Testis (tissue), 3 donors: ENCODE measurements around the gene STAC2. TPM values are rescaled to one million over a fixed set of nuclear protein-coding genes. Genes with fewer than 3 reads are reported as not detected.

ENCODE experiments used
- DNase-seq: peaks from one replicate; pipeline ENCODE4 v3.0.0-alpha.2; 2019
- H3K27ac ChIP-seq, 2 donors: fragments of 200-600 bp; sonication (generic); one replicate each; pipeline ENCODE4 v1.5.1; 2019
- H3K27me3 ChIP-seq: fragments of 200-600 bp; sonication (generic); one replicate; pipeline ENCODE4 v1.5.1; 2019
- H3K36me3 ChIP-seq: fragments of 200-600 bp; sonication (generic); one replicate; pipeline ENCODE4 v1.5.1; 2017; ENCODE audit warnings: low read depth; ENCODE audit errors: missing control alignments
- H3K4me1 ChIP-seq: fragments of 200-600 bp; sonication (generic); one replicate; pipeline ENCODE4 v1.5.1; 2019
- H3K4me3 ChIP-seq, 2 donors: fragments of 200-600 bp; sonication (generic); one replicate each; pipeline ENCODE4 v1.5.1; 2017 to 2019
- H3K9me3 ChIP-seq: fragments of 200-600 bp; sonication (generic); one replicate; pipeline ENCODE4 v1.5.1; 2017
- POLR2A ChIP-seq: fragments of 450-650 bp; IDR thresholded peaks from one replicate; pipeline ENCODE4 v1.6.1; 2017; ENCODE audit warnings: antibody characterized with exemption, mild to moderate bottlenecking, moderate library complexity
- WGBS, 2 donors: methylation state at CpG; one replicate each; pipeline ENCODE4 v1.1.5; 2018; 5-methylcytosine and 5-hydroxymethylcytosine counted together
- intact Hi-C: fragments of 100-400 bp; cut with DNase I; formaldehyde crosslinking; loops from one replicate; pipeline ENCODE4 v1.15.1; 2023; ENCODE audit warnings: low total_unique reads
- polyA plus RNA-seq: library from polyadenylated mRNA; stranded (reverse); fragments of 350-450 nt; fragmentation: Illumina TruSeq; extraction: RNeasy Lipid Tissue Mini Kit (QIAGEN cat#74804); gene quantifications from one replicate; pipeline ENCODE4 v1.2.3, GENCODE V29; 2014; ENCODE audit warnings: low read depth, low replicate concordance; ENCODE audit not compliant: insufficient read depth
- total RNA-seq, 2 donors: library from RNA; depleted of rRNA; stranded (reverse); fragments of >200 nt; gene quantifications; one replicate each; pipeline ENCODE4 v1.2.3, GENCODE V29; 2016
- TF ChIP-seq, protein P1 (sequence below), 3 experiments: fragments of 450-650 bp in 2 of 3; fragments of 200-600 bp in 1 of 3; sonication (generic) in 1 of 3; IDR thresholded peaks; one replicate each; pipeline ENCODE4 v1.5.1; 2016 to 2019; ENCODE audit warnings: antibody characterized with exemption in 3 of 3, mild to moderate bottlenecking in 2 of 3, moderate library complexity in 1 of 3

Gene STAC2
- total and polyA plus RNA-seq, 3 donors from 2014 or later: 0.24 to 1.1 (median 0.37) TPM

DNA sequence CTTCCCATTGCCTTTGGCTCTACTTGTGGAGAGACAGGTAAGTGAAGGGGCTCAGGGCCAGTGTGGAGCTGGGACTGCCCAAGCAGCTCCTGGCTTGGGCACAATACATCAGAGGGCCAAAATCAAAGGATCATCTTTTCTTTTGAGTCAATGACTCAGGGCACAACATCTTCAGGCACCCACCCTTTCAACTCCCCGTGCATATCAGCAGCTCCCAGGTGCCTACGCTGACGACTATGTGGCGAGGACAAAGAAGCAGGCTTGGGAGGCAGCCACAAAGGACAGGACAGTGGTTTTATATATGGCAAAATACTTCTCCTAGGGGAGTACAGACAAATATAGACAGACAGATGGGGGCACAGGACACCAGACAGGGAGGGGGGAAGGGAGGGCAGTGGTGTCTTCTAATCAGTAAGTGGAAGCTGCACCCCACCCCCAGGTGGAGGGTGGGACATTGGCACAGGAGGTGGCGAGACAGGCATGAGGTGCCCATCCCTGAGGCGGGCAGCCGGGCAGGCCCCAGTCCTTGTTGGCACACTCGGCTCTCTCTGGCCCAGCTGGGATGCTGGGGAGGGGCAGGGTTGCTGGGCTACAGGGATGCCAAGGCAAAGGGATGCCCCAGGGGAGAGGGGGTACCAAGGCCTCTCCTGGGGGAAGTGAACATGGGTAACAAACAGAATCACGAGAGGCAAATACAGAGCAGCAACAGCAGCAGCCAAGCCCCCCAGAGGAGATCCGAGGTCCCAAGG, 52.0 kb downstream of the STAC2 start:
- Histone ChIP-seq H3K4me3 (no peak overlapping the region), H3K9me3 (no peaks in the 10 kb centered on the region), H3K27ac (no peak overlapping the region), H3K4me1 (no peaks in the 10 kb centered on the region), H3K36me3 (no peaks in the 10 kb centered on the region), H3K27me3 (no peaks in the 10 kb centered on the region)
- no peak for TF ChIP-seq POLR2A
- TF ChIP-seq, protein P1, sequence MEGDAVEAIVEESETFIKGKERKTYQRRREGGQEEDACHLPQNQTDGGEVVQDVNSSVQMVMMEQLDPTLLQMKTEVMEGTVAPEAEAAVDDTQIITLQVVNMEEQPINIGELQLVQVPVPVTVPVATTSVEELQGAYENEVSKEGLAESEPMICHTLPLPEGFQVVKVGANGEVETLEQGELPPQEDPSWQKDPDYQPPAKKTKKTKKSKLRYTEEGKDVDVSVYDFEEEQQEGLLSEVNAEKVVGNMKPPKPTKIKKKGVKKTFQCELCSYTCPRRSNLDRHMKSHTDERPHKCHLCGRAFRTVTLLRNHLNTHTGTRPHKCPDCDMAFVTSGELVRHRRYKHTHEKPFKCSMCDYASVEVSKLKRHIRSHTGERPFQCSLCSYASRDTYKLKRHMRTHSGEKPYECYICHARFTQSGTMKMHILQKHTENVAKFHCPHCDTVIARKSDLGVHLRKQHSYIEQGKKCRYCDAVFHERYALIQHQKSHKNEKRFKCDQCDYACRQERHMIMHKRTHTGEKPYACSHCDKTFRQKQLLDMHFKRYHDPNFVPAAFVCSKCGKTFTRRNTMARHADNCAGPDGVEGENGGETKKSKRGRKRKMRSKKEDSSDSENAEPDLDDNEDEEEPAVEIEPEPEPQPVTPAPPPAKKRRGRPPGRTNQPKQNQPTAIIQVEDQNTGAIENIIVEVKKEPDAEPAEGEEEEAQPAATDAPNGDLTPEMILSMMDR (IDR thresholded peaks at IDR 0.05): no peak
- no peak for DNase-seq
- 55 to 61% methylated on average over 9 of the region's 10 CpGs for WGBS, 2 donors
- intact Hi-C loops: no loop called here

DNA sequence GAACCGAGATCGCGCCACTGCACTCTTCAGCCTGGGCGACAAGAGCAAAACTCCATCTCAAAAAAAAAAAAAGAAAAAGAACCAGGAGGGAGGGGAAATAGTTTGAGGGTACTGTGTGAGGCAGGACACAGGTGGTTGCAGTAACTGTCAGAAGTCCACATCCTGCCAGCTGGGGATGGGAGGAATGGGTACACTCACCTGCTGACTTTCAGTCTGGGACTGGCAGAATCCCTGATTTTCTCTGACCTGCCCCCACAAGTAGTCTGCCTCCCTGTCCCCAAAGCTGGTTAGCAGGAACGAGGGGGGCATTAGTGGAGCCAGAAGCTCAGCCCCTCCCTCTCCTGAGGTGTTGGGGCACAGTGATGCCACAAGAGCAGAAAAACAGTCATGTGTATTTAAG, 52.7 kb downstream of the STAC2 start:
- 56 to 74% methylated on average over 5 of the region's 5 CpGs for WGBS, 2 donors
- no peaks in the 10 kb centered on the region for H3K9me3 ChIP-seq
- DNase-seq: no peak
- no peak overlapping the region for H3K27ac ChIP-seq
- TF ChIP-seq POLR2A: no peak
- TF ChIP-seq, protein P1 (IDR thresholded peaks at IDR 0.05): no peak
- H3K36me3 ChIP-seq: no peaks in the 10 kb centered on the region
- no peaks in the 10 kb centered on the region for H3K4me1 ChIP-seq
- H3K27me3 ChIP-seq: no peaks in the 10 kb centered on the region
- no peak overlapping the region for H3K4me3 ChIP-seq
- intact Hi-C loops: no loop called here

DNA sequence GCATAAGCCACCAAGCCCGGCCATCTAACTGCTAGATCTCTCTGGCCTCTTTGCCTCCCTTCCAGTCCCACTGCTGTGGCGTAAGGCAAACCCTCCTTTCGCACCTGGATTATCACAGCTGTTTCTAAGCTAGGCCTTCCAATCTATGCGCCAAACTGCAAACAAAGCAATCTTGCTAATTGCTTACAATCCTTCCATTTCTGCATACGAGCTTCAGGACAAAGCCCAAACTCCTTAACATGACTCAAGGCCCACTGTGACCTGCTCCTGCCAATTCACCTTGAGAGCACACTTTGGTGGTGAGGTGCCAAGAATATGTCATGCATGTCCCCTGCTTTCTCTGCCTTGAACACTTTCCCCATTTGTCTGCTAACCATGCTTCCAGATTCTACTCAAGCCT, 53.8 kb downstream of the STAC2 start:
- H3K9me3 ChIP-seq: no peaks in the 10 kb centered on the region
- no peaks in the 10 kb centered on the region for H3K27me3 ChIP-seq
- H3K4me3 ChIP-seq: no peak overlapping the region
- no peak overlapping the region for H3K27ac ChIP-seq
- TF ChIP-seq, protein P1 (IDR thresholded peaks at IDR 0.05): no peak
- 81 to 82% methylated on average over 5 of the region's 5 CpGs for WGBS, 2 donors
- H3K4me1 ChIP-seq: no peaks in the 10 kb centered on the region
- DNase-seq: no peak
- intact Hi-C loops: no loop called here
- no peaks in the 10 kb centered on the region for H3K36me3 ChIP-seq

DNA sequence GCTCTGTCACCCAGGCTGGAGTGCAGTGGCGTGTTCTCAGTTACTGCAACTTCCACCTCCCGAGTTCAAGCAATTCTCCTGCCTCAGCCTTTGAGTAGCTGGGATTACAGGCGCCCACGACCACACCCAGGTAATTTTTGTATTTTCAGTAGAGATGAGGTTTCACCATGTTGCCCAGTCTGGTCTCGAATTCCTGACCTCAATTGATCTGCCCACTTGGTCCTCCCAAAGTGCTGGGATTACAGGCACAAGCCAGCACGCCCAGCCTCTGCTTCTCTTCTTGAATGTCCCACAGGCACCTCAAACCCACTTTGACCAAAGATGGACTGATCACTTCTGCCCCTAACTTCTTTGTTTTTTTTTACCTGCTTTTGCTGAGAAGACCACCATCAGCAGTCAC, 55.2 kb downstream of the STAC2 start:
- no peak for TF ChIP-seq POLR2A
- TF ChIP-seq, protein P1 (IDR thresholded peaks at IDR 0.05): no peak
- Histone ChIP-seq H3K9me3 (no peaks in the 10 kb centered on the region), H3K36me3 (no peaks in the 10 kb centered on the region), H3K27me3 (no peaks in the 10 kb centered on the region), H3K27ac (no peak overlapping the region), H3K4me3 (no peak overlapping the region), H3K4me1 (no peaks in the 10 kb centered on the region)
- DNase-seq: no peak
- intact Hi-C loops: no loop called here
- 80 to 89% methylated on average over 6 of the region's 6 CpGs for WGBS, 2 donors

DNA sequence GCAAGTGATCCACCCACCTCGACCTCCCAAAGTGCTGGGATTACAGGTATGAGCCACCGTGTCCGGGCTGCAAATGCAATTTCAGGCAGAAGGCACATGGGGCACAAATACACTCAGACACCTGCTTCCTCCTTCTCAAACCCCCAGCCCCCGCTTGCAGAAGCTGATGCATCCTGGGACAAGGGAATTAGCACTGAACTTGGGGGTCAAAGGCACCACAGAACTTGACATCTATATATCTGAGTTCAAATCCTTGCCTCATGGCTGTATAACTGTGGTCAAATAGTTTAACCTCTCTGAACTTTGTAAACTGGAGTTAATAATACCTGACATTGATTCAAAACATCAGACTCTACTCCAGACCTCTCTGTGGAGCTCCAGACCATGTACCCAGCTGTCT, 55.6 kb downstream of the STAC2 start:
- Histone ChIP-seq H3K4me3 (no peak overlapping the region), H3K27me3 (no peaks in the 10 kb centered on the region), H3K9me3 (no peaks in the 10 kb centered on the region), H3K27ac (no peak overlapping the region), H3K4me1 (peaks cover 3% of the 10 kb centered on the region), H3K36me3 (no peaks in the 10 kb centered on the region)
- DNase-seq: no peak
- WGBS, 2 donors: 76 to 83% methylated on average over 4 of the region's 4 CpGs
- no peak for TF ChIP-seq POLR2A
- TF ChIP-seq, protein P1 (IDR thresholded peaks at IDR 0.05): no peak
- intact Hi-C loops: no loop called here
